HG03575 (cell line): ENCODE measurements around the gene RGS19.

Experiments
- ATAC-seq: cut with Tn5 transposase; IDR thresholded peaks from one replicate; pipeline ENCODE4 v1.9.1; 2021; ENCODE audit not compliant: unreplicated experiment, insufficient number of reproducible peaks, low FRiP score; ENCODE audit errors: extremely low read depth

Gene RGS19

GRCh38 chr20:64029293-64030117 lies 49.8 kb downstream of the RGS19 start:
- no peak for ATAC-seq

- ATAC-seq: no peak
These were observed 51.2 kb downstream of the RGS19 start for GRCh38 chr20:64027981-64028685.

GRCh38 chr20:64025826-64026412 lies 53.4 kb downstream of the RGS19 start:
- ATAC-seq: no peak

GRCh38 chr20:64025101-64025825 lies 54.1 kb downstream of the RGS19 start:
- no peak for ATAC-seq

- ATAC-seq: no peak
These were observed 55.0 kb downstream of the RGS19 start for GRCh38 chr20:64024141-64024990.

GRCh38 chr20:64023361-64024140 lies 55.8 kb downstream of the RGS19 start:
- no peak for ATAC-seq
